ENCODE results near the gene NAE1.

The NAE1 gene

GRCh38 chr16:66752958-66753357 is 77.8 kb downstream of the NAE1 start:
- H3K4me3 ChIP-seq (ENCODE audit: low read depth, low read length): no peak overlapping the region
- TF ChIP-seq CTCF (IDR thresholded peaks at IDR 0.05; ENCODE audit: low read depth, low read length): no peak

Measured in WI38 (cell line).